Liver (tissue), 9 donors: ENCODE results near the gene MANEA. TPM values are rescaled to one million over a fixed set of nuclear protein-coding genes. Genes with fewer than 3 reads are reported as not detected.

Experiments used
- DNase-seq: peaks from one replicate; pipeline ENCODE4 v3.0.0-alpha.2; 2017; ENCODE audit warnings: low spot score
- H3K27ac ChIP-seq, 2 donors: one replicate each; pipeline ENCODE4 v1.7.0; 2013; ENCODE audit warnings: inconsistent platforms in 2 of 2, low read length in 2 of 2, control low read depth in 1 of 2, low read depth in 1 of 2, mild to moderate bottlenecking in 1 of 2
- H3K27me3 ChIP-seq, 4 donors: one replicate each; pipeline versions ENCODE4 v1.6.1 to v1.7.0; 2013; ENCODE audit warnings: low read length in 3 of 4, inconsistent platforms in 1 of 4, mild to moderate bottlenecking in 1 of 4, moderate library complexity in 1 of 4; ENCODE audit not compliant: control insufficient read depth in 4 of 4, insufficient read depth in 4 of 4
- H3K36me3 ChIP-seq, 4 donors: one replicate each; pipeline versions ENCODE4 v1.6.1 to v1.7.0; 2013; ENCODE audit warnings: low read length in 3 of 4, mild to moderate bottlenecking in 3 of 4, low read depth in 1 of 4, moderate library complexity in 1 of 4; ENCODE audit not compliant: control insufficient read depth in 4 of 4, insufficient read depth in 3 of 4
- H3K4me1 ChIP-seq, 4 donors: one replicate each; pipeline versions ENCODE4 v1.6.1 to v1.7.0; 2013; ENCODE audit warnings: low read length in 3 of 4, mild to moderate bottlenecking in 3 of 4, moderate library complexity in 1 of 4; ENCODE audit not compliant: control insufficient read depth in 4 of 4, insufficient read depth in 4 of 4
- H3K4me3 ChIP-seq, 3 donors: one replicate each; pipeline versions ENCODE4 v1.6.1 to v1.7.0; 2013; ENCODE audit warnings: low read length in 3 of 3, control low read depth in 1 of 3, low read depth in 1 of 3, mild to moderate bottlenecking in 1 of 3
- H3K9ac ChIP-seq, 2 donors: one replicate each; pipeline ENCODE4 v1.7.0; 2013; ENCODE audit warnings: low read length in 2 of 2, mild to moderate bottlenecking in 2 of 2, moderate library complexity in 2 of 2, control low read depth in 1 of 2, low read depth in 1 of 2
- H3K9me3 ChIP-seq, 4 donors: one replicate each; pipeline versions ENCODE4 v1.6.1 to v1.7.0; 2013; ENCODE audit warnings: low read length in 3 of 4; ENCODE audit not compliant: control insufficient read depth in 4 of 4
- EGR1 ChIP-seq, 2 donors: IDR thresholded peaks; 2 replicates each; pipeline ENCODE4 v1.6.1; 2016 to 2018; ENCODE audit warnings: antibody characterized with exemption in 2 of 2, low read depth in 2 of 2
- FOXA1 ChIP-seq: IDR thresholded peaks from 2 replicates; pipeline ENCODE4 v1.6.1; 2016; ENCODE audit warnings: antibody characterized with exemption
- FOXA2 ChIP-seq: IDR thresholded peaks from 2 replicates; pipeline ENCODE4 v1.6.1; 2016; ENCODE audit warnings: antibody characterized with exemption
- GABPA ChIP-seq, 2 donors: IDR thresholded peaks in 1 of 2; conservative IDR thresholded peaks in 1 of 2; 2 replicates each; pipeline ENCODE4 v1.6.1; 2016; ENCODE audit warnings: antibody characterized with exemption in 2 of 2, mild to moderate bottlenecking in 1 of 2, moderate library complexity in 1 of 2
- HNF4A ChIP-seq, 2 donors: conservative IDR thresholded peaks; 2 replicates each; pipeline ENCODE4 v1.6.1; 2016; ENCODE audit warnings: antibody characterized with exemption in 2 of 2, mild to moderate bottlenecking in 2 of 2
- HNF4G ChIP-seq: IDR thresholded peaks from 2 replicates; pipeline ENCODE4 v1.6.1; 2016; ENCODE audit warnings: antibody characterized with exemption
- MAX ChIP-seq: IDR thresholded peaks from 2 replicates; pipeline ENCODE4 v1.6.1; 2016; ENCODE audit warnings: antibody characterized with exemption
- NR2F2 ChIP-seq: IDR thresholded peaks from 2 replicates; pipeline ENCODE4 v1.6.1; 2016; ENCODE audit warnings: antibody characterized with exemption
- RAD21 ChIP-seq, 2 donors: IDR thresholded peaks; 2 replicates each; pipeline ENCODE4 v1.6.1; 2016; ENCODE audit warnings: antibody characterized with exemption in 2 of 2, mild to moderate bottlenecking in 2 of 2
- RXRA ChIP-seq, 2 donors: IDR thresholded peaks; 2 replicates each; pipeline ENCODE4 v1.6.1; 2017 to 2018; ENCODE audit warnings: antibody characterized with exemption in 2 of 2, mild to moderate bottlenecking in 1 of 2
- TAF1 ChIP-seq: conservative IDR thresholded peaks from 2 replicates; pipeline ENCODE4 v1.6.1; 2016; ENCODE audit warnings: antibody characterized with exemption, mild to moderate bottlenecking
- YY1 ChIP-seq: IDR thresholded peaks from 2 replicates; pipeline ENCODE4 v1.6.1; 2016; ENCODE audit warnings: antibody characterized with exemption, mild to moderate bottlenecking
- WGBS: extraction: QIAGEN DNeasy Blood & Tissue Kit; methylation state at CpG from one replicate; pipeline ENCODE4 v1.1.7; 2013; 5-methylcytosine and 5-hydroxymethylcytosine counted together
- polyA plus RNA-seq, 2 donors: library from polyadenylated mRNA; stranded (reverse) in 1 of 2; unstranded in 1 of 2; fragments of 200-250 nt in 1 of 2; fragments of >200 nt in 1 of 2; fragmentation: Nextera tagmentation in 1 of 2; extraction: Ambion mirVana in 1 of 2; gene quantifications; one replicate each; pipeline versions ENCODE4 v1.2.1 to v1.2.3, GENCODE V29; 2013 to 2015
- total RNA-seq, 2 donors: library from RNA; depleted of rRNA; stranded (reverse); fragments of >200 nt; gene quantifications; one replicate each; pipeline ENCODE4 v1.2.3, GENCODE V29; 2014
- TF ChIP-seq, protein P1 (sequence below): IDR thresholded peaks from 2 replicates; pipeline ENCODE4 v1.6.1; 2016; ENCODE audit warnings: antibody characterized with exemption
- TF ChIP-seq, protein P2 (sequence below): IDR thresholded peaks from 2 replicates; pipeline ENCODE4 v1.6.1; 2016; ENCODE audit warnings: antibody characterized with exemption
- TF ChIP-seq, protein P3 (sequence below): IDR thresholded peaks from 2 replicates; pipeline ENCODE4 v1.6.1; 2016; ENCODE audit warnings: antibody characterized with exemption, mild to moderate bottlenecking
- donor health status: healthy.
- donor health status: healthy.
- donor health status: healthy.
- donor health status: healthy.
- donor health status: healthy.

Gene MANEA
- total and polyA plus RNA-seq, 4 donors: 9.7 to 37.4 (median 18.9) TPM

DNA sequence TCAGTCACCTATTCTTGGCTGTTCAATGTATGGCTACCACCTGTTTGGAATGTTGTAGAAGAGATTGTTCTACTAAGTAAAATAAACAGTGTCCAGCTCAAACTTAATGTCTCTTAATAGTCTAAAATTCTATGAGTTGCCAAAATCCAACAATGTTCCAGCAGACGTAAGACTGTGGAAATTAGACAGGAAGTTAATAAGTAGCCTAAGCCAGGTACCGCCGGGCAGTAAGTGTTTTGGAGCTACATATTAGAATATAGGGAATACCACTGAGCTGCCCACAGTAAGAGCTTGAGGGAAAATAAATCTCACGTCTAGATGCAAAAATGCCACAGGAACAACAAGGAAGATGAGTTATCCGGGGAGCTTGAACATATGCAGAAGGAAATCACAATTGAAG lies 7.8 kb upstream of the MANEA start:
- 56% methylated on average over 5 of the region's 5 CpGs for WGBS
- H3K27ac ChIP-seq: no peak overlapping the region

GRCh38 chr6:95572098-95572497 lies 5.2 kb upstream of the MANEA start:
- 74% methylated on average over 2 of the region's 2 CpGs for whole genome bisulfite sequencing
- no peak for DNase-seq
- Histone ChIP-seq H3K27ac (no peak overlapping the region), H3K9ac (no peak overlapping the region), H3K9me3 (no peaks in the 10 kb centered on the region), H3K4me1 (peaks cover 4 to 23% (median 9%) of the 10 kb centered on the region in 4 donors), H3K4me3 (no peak overlapping the region), H3K27me3 (no peaks in the 10 kb centered on the region), H3K36me3 (no peaks in the 10 kb centered on the region)
- TF ChIP-seq GABPA (IDR thresholded peaks at IDR 0.05 in 1 of 2, conservative IDR thresholded peaks at IDR 0.05 in 1 of 2) (no peak), HNF4A (conservative IDR thresholded peaks at IDR 0.05) (no peak), HNF4G (no peak), TAF1 (no peak), RXRA (IDR thresholded peaks at IDR 0.05) (no peak), FOXA1 (no peak), FOXA2 (no peak), MAX (no peak), NR2F2 (no peak), RAD21 (IDR thresholded peaks at IDR 0.05) (no peak), EGR1 (IDR thresholded peaks at IDR 0.05; ENCODE audit: low read depth in 2 of 2) (no peak)
- TF ChIP-seq, protein P1, sequence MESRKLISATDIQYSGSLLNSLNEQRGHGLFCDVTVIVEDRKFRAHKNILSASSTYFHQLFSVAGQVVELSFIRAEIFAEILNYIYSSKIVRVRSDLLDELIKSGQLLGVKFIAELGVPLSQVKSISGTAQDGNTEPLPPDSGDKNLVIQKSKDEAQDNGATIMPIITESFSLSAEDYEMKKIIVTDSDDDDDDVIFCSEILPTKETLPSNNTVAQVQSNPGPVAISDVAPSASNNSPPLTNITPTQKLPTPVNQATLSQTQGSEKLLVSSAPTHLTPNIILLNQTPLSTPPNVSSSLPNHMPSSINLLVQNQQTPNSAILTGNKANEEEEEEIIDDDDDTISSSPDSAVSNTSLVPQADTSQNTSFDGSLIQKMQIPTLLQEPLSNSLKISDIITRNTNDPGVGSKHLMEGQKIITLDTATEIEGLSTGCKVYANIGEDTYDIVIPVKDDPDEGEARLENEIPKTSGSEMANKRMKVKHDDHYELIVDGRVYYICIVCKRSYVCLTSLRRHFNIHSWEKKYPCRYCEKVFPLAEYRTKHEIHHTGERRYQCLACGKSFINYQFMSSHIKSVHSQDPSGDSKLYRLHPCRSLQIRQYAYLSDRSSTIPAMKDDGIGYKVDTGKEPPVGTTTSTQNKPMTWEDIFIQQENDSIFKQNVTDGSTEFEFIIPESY: no peak
- TF ChIP-seq, protein P2, sequence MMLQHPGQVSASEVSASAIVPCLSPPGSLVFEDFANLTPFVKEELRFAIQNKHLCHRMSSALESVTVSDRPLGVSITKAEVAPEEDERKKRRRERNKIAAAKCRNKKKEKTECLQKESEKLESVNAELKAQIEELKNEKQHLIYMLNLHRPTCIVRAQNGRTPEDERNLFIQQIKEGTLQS: no peak
- TF ChIP-seq, protein P3, sequence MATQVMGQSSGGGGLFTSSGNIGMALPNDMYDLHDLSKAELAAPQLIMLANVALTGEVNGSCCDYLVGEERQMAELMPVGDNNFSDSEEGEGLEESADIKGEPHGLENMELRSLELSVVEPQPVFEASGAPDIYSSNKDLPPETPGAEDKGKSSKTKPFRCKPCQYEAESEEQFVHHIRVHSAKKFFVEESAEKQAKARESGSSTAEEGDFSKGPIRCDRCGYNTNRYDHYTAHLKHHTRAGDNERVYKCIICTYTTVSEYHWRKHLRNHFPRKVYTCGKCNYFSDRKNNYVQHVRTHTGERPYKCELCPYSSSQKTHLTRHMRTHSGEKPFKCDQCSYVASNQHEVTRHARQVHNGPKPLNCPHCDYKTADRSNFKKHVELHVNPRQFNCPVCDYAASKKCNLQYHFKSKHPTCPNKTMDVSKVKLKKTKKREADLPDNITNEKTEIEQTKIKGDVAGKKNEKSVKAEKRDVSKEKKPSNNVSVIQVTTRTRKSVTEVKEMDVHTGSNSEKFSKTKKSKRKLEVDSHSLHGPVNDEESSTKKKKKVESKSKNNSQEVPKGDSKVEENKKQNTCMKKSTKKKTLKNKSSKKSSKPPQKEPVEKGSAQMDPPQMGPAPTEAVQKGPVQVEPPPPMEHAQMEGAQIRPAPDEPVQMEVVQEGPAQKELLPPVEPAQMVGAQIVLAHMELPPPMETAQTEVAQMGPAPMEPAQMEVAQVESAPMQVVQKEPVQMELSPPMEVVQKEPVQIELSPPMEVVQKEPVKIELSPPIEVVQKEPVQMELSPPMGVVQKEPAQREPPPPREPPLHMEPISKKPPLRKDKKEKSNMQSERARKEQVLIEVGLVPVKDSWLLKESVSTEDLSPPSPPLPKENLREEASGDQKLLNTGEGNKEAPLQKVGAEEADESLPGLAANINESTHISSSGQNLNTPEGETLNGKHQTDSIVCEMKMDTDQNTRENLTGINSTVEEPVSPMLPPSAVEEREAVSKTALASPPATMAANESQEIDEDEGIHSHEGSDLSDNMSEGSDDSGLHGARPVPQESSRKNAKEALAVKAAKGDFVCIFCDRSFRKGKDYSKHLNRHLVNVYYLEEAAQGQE: no peak

More for the DNA sequence above, 7.8 kb upstream of the MANEA start:
- Histone ChIP-seq H3K36me3 (no peaks in the 10 kb centered on the region), H3K9ac (no peak overlapping the region), H3K4me3 (no peak overlapping the region), H3K27me3 (no peaks in the 10 kb centered on the region), H3K4me1 (peaks cover 3 to 10% (median 5%) of the 10 kb centered on the region in 4 donors), H3K9me3 (no peaks in the 10 kb centered on the region)
- no peak for DNase-seq
- TF ChIP-seq RAD21 (IDR thresholded peaks at IDR 0.05) (peak in 1 of 2 donors; percentile 5), YY1 (peak; percentile 19), EGR1 (IDR thresholded peaks at IDR 0.05; ENCODE audit: low read depth in 2 of 2) (no peak), FOXA2 (no peak), MAX (no peak)
- TF ChIP-seq, protein P3: no peak
- TF ChIP-seq, protein P1: no peak
